ENCODE measurements around the gene HIKESHI.

DNA sequence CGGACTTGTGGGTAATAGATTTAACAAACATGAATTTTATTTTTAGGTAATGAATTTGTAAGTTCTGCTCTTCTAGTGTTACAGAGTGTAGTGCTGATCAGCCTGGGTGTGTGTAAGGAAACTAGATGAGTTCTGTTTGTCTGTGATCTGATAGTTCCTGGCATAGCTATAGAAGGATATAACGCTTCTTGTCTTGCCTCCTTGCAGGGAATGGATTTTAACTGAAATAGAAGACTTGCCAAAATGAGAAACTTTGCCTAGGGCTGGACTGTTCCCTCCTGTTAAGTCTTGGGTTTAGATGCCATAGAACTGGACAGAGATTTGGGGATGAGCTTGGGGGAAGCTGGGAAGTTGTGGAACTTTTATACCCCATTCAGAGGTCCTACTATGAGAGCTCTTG is 84.2 kb downstream of the HIKESHI start:
- TF ChIP-seq, protein P1, sequence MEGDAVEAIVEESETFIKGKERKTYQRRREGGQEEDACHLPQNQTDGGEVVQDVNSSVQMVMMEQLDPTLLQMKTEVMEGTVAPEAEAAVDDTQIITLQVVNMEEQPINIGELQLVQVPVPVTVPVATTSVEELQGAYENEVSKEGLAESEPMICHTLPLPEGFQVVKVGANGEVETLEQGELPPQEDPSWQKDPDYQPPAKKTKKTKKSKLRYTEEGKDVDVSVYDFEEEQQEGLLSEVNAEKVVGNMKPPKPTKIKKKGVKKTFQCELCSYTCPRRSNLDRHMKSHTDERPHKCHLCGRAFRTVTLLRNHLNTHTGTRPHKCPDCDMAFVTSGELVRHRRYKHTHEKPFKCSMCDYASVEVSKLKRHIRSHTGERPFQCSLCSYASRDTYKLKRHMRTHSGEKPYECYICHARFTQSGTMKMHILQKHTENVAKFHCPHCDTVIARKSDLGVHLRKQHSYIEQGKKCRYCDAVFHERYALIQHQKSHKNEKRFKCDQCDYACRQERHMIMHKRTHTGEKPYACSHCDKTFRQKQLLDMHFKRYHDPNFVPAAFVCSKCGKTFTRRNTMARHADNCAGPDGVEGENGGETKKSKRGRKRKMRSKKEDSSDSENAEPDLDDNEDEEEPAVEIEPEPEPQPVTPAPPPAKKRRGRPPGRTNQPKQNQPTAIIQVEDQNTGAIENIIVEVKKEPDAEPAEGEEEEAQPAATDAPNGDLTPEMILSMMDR (IDR thresholded peaks at IDR 0.05; ENCODE audit: borderline replicate concordance, extremely low read depth, low read length, poor library complexity, severe bottlenecking) = no peak
- TF ChIP-seq EZH2 (IDR thresholded peaks at IDR 0.05; ENCODE audit: borderline replicate concordance, low read depth, low read length, severe bottlenecking) = no peak

Data from DND-41 (cell line).